IPS-20b (cell line): Measurements from ENCODE around the gene UCKL1.

Experiments used
- H3K27ac ChIP-seq: one replicate; pipeline ENCODE4 v1.5.1; 2013; ENCODE audit warnings: low read length
- H3K27me3 ChIP-seq: 2 replicates; pipeline ENCODE4 v1.6.1; 2013; ENCODE audit warnings: mild to moderate bottlenecking, low read length, inconsistent platforms; ENCODE audit not compliant: insufficient read depth
- H3K36me3 ChIP-seq: 2 replicates; pipeline ENCODE4 v1.6.1; 2013; ENCODE audit warnings: low read depth, mild to moderate bottlenecking, inconsistent platforms, low read length, moderate library complexity; ENCODE audit not compliant: insufficient read depth
- H3K4me1 ChIP-seq: 2 replicates; pipeline ENCODE4 v1.6.1; 2013; ENCODE audit warnings: mild to moderate bottlenecking, control low read depth, inconsistent platforms, low read length, moderate library complexity; ENCODE audit not compliant: insufficient read depth
- H3K4me3 ChIP-seq: 2 replicates; pipeline ENCODE4 v1.5.1; 2013; ENCODE audit warnings: mild to moderate bottlenecking, low read length, inconsistent platforms
- H3K9ac ChIP-seq: 2 replicates; pipeline ENCODE4 v1.6.1; 2013; ENCODE audit warnings: low read depth, mild to moderate bottlenecking, inconsistent platforms, low read length, moderate library complexity
- H3K9me3 ChIP-seq: 2 replicates; pipeline ENCODE4 v1.6.1; 2013; ENCODE audit warnings: mild to moderate bottlenecking, low read depth, low read length, inconsistent platforms; ENCODE audit not compliant: insufficient read depth

Gene UCKL1

GRCh38 chr20:63944078-63944941, 11.9 kb downstream of the UCKL1 start:
- no peak overlapping the region for H3K4me3 ChIP-seq
- no peaks in the 10 kb centered on the region for H3K27me3 ChIP-seq
- H3K9ac ChIP-seq: no peak overlapping the region
- no peak overlapping the region for H3K27ac ChIP-seq
- peaks cover 3% of the 10 kb centered on the region; the same call in 1 of the 2 replicates for H3K4me1 ChIP-seq
- H3K36me3 ChIP-seq: peaks cover 31% of the 10 kb centered on the region
- H3K9me3 ChIP-seq: no peaks in the 10 kb centered on the region

- Histone ChIP-seq H3K9ac (no peak overlapping the region), H3K36me3 (peaks cover 31% of the 10 kb centered on the region), H3K4me3 (no peak overlapping the region), H3K27ac (no peak overlapping the region), H3K4me1 (peaks cover 3% of the 10 kb centered on the region; the same call in 1 of the 2 replicates), H3K9me3 (no peaks in the 10 kb centered on the region), H3K27me3 (no peaks in the 10 kb centered on the region)
Measured at GRCh38 chr20:63943808-63944077, 12.5 kb downstream of the UCKL1 start.

GRCh38 chr20:63942969-63943807, 13.0 kb downstream of the UCKL1 start:
- Histone ChIP-seq H3K9me3 (no peaks in the 10 kb centered on the region), H3K4me1 (peaks cover 3% of the 10 kb centered on the region; the same call in 1 of the 2 replicates), H3K9ac (no peak overlapping the region), H3K27me3 (no peaks in the 10 kb centered on the region), H3K4me3 (no peak overlapping the region), H3K36me3 (peaks cover 31% of the 10 kb centered on the region), H3K27ac (no peak overlapping the region)

GRCh38 chr20:63942250-63942951, 13.8 kb downstream of the UCKL1 start:
- Histone ChIP-seq H3K27ac (no peak overlapping the region), H3K4me1 (peaks cover 3% of the 10 kb centered on the region; the same call in 1 of the 2 replicates), H3K4me3 (no peak overlapping the region), H3K27me3 (no peaks in the 10 kb centered on the region), H3K9ac (no peak overlapping the region; the same call in 1 of the 2 replicates), H3K9me3 (no peaks in the 10 kb centered on the region), H3K36me3 (peaks cover 31% of the 10 kb centered on the region)

GRCh38 chr20:63941282-63942081, 14.7 kb downstream of the UCKL1 start:
- Histone ChIP-seq H3K4me3 (no peak overlapping the region), H3K9me3 (no peaks in the 10 kb centered on the region), H3K36me3 (peaks cover 31% of the 10 kb centered on the region), H3K4me1 (peaks cover 3% of the 10 kb centered on the region; the same call in 1 of the 2 replicates), H3K9ac (no peak overlapping the region), H3K27ac (no peak overlapping the region), H3K27me3 (no peaks in the 10 kb centered on the region)

GRCh38 chr20:63940472-63941266, 15.5 kb downstream of the UCKL1 start:
- H3K36me3 ChIP-seq: peaks cover 28% of the 10 kb centered on the region
- no peak overlapping the region for H3K9ac ChIP-seq
- H3K4me1 ChIP-seq: peaks cover 3% of the 10 kb centered on the region; the same call in 1 of the 2 replicates
- H3K27me3 ChIP-seq: no peaks in the 10 kb centered on the region
- no peak overlapping the region for H3K4me3 ChIP-seq
- H3K27ac ChIP-seq: no peak overlapping the region
- H3K9me3 ChIP-seq: no peaks in the 10 kb centered on the region

DNA sequence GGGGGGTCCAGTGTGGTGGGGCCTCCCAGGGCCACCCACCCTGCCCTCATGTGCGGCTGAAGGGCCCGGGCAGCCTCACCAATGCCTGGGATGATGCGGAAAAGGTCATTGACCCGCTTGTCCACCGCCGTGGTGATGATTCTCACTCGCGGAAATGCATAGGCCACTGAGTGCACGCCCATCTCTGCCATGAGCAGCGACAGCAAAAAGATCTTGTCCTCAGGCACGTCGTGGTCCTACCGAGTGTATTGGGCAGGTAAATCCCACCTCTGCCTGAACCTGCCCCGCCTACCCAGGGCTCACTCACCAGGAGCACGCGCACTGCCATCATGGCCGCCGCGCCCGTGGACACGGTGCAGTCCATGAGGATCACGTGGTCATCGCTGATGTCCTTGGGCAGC, 16.1 kb downstream of the UCKL1 start:
- peaks cover 27% of the 10 kb centered on the region for H3K36me3 ChIP-seq
- no peak overlapping the region for H3K4me3 ChIP-seq

GRCh38 chr20:63939061-63939935, 16.9 kb downstream of the UCKL1 start:
- Histone ChIP-seq H3K36me3 (peaks cover 26% of the 10 kb centered on the region), H3K9ac (no peak overlapping the region)

More for the DNA sequence above, 16.1 kb downstream of the UCKL1 start:
- no peak overlapping the region for H3K9ac ChIP-seq
- peaks cover 3% of the 10 kb centered on the region; the same call in 1 of the 2 replicates for H3K4me1 ChIP-seq
- no peaks in the 10 kb centered on the region for H3K27me3 ChIP-seq
- no peak overlapping the region for H3K27ac ChIP-seq
- no peaks in the 10 kb centered on the region for H3K9me3 ChIP-seq

GRCh38 chr20:63937596-63937995, 18.6 kb downstream of the UCKL1 start:
- peaks cover 12% of the 10 kb centered on the region for H3K36me3 ChIP-seq

More at GRCh38 chr20:63939061-63939935, 16.9 kb downstream of the UCKL1 start:
- H3K27me3 ChIP-seq: no peaks in the 10 kb centered on the region
- H3K27ac ChIP-seq: no peak overlapping the region
- H3K4me1 ChIP-seq: peaks cover 3% of the 10 kb centered on the region; the same call in 1 of the 2 replicates
- no peaks in the 10 kb centered on the region for H3K9me3 ChIP-seq
- H3K4me3 ChIP-seq: no peak overlapping the region

DNA sequence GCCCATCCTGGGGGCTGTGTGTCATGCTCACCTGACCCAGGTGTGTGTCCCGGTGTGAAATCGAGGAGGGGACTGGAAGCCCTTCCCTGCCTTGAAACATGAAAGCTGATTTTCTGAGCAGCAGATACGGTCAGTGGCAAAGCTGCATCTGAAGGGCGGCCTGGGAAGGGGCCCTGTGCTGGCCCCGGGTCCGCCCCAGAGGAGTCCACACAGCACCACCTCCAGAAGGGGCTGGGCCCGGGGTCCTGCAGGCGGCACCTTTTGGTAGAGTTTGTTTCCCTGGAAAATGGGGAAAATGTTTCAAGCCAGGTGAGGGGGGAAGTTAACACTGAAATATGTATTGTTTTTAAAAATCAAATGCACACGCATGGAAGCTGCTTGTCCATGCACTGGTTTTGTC, 20.8 kb downstream of the UCKL1 start:
- Histone ChIP-seq H3K9ac (no peak overlapping the region), H3K36me3 (peaks cover 30% of the 10 kb centered on the region), H3K27ac (no peak overlapping the region), H3K27me3 (no peaks in the 10 kb centered on the region), H3K9me3 (no peaks in the 10 kb centered on the region), H3K4me3 (no peak overlapping the region), H3K4me1 (no peaks in the 10 kb centered on the region)

More at GRCh38 chr20:63937596-63937995, 18.6 kb downstream of the UCKL1 start:
- Histone ChIP-seq H3K4me1 (peaks cover 3% of the 10 kb centered on the region; the same call in 1 of the 2 replicates), H3K9me3 (no peaks in the 10 kb centered on the region), H3K9ac (no peak overlapping the region), H3K27me3 (no peaks in the 10 kb centered on the region), H3K4me3 (no peak overlapping the region), H3K27ac (no peak overlapping the region)
